ENCODE data around the gene TMEM247.
"Not testable (repeated sequence)": the region's sequence is repeated elsewhere in the genome, so short reads cannot be mapped to it uniquely, and the experiment has no call there.

The TMEM247 gene

DNA sequence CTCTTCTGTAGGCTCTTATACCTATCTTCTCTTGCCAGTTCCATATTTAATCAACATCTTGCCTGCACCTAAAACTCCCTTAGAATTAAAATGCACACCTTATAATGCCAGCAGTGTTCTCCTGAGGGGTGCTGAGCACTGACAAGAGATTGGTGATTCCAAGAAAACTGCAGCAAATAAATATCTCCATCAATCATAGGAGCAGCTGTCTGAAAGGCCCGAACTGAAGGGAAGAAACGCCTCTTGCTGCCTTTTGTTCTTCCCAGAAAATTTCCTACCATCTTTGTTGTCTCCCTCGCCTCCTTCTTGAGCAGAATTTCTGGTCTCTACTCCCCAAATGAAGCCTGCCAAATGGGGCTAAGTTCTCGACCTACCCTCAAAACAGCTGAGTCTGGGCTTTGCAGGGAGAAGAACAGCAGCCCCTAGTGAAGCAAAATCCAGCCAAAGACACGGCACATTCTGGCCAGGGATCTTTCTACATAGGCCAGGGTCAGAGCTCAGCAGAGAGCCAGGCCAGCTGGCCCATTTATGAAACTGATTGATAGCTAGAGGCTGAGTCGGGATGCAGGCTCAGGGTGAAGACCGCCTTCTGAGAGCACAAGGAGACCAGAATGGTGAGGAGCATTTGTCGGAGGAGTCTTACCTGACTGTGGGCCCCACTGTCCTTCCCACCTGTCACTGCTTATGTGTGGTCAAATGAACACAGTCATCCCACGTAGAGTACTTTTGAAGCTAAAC is 20.4 kb upstream of the TMEM247 start:
- no peak for DNase-seq (ENCODE audit: low read depth, low spot score)

DNA sequence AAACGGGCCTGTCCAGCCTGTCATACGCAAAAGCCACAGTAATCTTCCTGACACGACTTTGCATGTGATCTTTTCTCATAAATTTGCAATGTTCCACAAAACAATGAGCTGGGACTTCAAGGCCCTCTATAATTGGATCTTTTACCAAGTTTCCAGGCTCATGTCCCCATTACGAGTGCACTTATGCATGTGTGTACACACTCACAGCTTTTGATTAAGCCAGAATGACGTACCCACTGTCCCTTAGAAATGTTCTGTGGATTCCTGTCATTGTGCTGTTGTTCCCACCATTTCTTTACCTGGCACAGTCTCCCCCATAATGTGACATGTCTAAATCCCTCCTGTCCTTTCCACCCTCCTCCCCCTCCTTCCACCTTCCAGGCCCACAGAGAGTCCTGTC is 19.7 kb upstream of the TMEM247 start:
- DNase-seq (ENCODE audit: low read depth, low spot score) = no peak

DNA sequence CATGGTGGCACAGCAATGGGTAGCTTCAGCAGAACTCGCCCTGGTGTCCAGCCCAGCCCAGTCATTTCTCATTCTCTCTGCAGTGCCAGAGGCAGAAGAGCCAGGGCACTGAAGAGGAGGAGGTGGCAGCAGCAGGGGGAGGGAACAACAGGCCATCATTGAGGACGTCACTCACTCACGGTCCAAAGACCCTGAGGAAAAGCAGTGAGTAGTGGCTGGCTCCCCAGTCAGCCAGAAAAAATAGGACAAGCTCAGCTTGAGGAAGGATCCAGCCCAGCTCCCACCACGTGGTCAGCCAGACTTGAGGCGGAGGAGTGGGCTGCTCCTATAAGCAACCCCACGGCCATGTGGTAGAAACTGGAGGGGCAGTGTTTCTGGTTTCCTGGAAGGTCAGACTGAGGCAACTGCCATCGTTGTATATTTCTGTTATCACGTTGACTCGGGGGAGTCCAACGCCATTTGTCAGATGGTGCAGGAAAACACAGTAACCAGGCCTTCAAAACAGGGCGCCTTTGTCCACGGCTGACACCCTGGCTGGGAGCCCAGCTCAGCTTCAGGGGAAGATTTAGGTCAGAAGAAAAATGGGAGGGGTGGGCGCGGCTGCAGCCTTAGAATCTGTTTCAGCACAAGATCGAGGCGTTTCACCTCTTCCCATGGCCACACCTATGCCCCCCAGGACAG is 19.0 kb upstream of the TMEM247 start:
- peak; percentile 66 for DNase-seq (ENCODE audit: low read depth, low spot score)

DNA sequence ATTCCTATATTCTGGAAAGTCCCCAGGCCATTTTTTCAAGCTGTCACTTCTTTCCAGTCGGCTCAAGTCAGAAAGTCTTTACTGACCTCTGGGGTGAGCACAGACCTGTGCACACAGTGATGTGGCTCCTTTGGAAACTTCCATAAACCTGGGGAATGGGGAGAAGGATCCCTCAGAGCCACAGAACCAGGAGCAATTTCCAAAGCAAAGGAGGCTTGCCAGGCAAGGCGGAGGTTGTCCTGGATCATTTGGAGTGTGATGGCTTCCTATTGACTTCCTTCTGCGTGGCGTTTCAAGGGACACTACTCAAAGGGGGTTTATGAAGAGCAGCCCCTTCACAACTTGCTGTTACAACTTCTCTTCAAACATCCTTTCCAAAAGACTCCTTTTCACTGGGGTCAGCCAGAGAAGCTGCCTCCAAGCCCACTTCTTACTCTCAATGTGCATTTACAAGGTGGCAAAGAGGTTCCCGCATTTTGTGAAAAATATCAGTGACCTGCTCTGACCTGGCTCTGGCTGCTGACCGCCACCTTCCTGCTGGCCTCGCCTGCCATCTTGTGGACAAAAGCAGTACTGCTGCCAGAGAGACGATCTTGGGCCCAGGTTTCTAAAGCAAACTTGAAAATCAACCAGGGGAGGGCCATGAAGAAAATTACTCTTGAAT is 18.2 kb upstream of the TMEM247 start:
- DNase-seq (ENCODE audit: low read depth, low spot score) = peak; percentile 83

DNA sequence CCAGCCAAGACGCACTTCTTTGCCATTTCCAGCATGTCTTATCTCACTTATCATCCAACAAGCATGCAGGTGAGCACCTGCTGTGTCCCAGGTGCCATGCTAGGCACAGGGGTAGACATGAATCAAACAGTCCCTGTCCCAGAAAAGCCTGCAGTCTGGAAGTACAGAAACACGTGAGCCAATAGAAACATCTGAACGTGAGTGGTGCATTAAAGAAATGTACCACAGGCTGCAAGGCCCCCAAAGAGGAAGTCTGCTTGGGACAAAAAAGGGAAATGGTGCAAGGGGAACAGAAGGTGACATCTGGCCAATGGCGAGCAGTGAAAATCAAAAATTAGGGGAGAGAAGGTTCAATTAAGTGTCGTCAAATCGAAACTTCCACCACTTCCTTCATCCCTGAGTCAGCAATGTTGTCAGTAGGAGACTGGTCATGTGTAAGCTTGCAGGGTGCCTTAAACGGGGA is 17.6 kb upstream of the TMEM247 start:
- DNase-seq (ENCODE audit: low read depth, low spot score) = no peak

DNA sequence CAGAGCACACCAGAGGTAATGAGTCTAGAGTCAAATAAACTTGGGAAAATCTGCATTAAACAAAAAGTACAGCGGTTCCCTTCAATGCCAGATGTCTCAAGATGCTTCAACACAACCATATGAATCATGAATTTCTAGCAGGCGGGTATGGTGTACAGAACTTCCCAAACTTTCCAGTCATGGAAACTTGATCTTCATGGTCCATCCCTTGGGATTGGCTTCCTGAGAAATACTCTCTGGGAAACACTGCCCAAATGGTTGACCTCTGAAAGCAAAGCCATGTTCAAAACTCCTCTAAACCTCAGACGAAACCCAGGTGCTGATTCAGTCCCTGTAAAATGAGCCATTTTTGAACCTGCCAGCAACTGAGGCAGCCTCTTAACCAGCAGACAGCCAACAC is 16.4 kb upstream of the TMEM247 start:
- no peak for DNase-seq (ENCODE audit: low read depth, low spot score)

DNA sequence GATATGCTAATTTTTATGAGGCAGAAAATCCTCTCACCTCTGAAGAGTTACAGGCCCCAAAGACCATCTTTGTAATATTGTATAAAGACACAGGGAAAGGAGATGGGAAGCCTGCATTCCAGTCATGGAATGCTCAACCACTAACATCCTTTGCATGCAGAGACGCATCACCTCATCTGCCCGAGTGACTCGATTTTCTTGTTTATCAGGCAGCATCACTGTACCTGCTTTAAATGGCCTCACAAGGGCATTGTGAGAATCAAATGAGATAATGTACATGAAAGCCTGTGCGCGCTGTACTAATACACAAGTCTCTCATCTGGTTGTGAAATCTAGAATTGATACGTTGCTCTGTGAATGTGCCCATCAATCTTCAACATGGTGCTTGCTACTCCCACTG is 10.2 kb upstream of the TMEM247 start:
- no peak for DNase-seq (ENCODE audit: low read depth, low spot score)

DNA sequence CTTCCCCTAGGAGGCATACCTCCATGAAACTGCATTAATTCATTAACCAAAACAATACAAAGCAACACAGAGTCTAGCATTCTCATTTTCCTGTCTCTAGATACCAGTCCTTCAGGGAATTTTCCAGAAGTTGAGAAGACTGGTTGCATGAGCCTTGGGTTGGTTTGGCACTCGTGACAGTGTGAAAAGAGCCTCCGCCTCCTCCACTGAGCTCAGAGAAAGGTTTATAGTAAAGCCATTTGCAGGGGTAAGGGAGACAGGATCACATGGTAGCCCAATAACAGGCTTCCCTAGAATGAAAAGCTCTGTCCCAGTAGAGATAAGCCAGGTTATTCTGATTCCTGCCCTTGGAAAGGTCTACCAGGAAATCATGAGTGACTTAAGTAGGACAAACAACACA is 9.7 kb upstream of the TMEM247 start:
- no peak for DNase-seq (ENCODE audit: low read depth, low spot score)

DNA sequence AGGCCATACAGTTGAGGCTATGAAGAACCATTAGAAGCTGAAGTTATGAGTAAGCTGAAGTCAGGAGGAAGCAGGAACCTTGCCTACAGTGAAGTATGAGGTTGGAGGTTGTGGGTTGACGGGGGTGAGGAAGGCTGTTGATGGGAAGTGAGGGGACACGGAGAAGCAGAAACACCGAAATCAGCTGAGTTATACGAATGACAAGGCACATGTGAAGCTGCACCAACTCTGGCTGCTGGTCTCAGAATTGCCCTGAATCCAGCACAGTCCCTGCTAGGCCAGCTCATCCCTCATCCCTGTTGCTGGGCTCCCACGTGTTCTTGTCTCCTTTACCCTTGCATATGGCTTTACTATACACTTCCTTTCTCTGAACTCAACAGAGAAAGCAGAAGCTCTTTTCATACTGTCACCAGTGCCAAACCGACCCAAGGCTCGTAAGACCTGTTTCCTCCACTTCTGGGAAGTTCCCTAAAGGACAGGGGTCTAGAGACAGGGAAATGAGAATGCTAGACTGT is 9.2 kb upstream of the TMEM247 start:
- DNase-seq (ENCODE audit: low read depth, low spot score) = no peak

DNA sequence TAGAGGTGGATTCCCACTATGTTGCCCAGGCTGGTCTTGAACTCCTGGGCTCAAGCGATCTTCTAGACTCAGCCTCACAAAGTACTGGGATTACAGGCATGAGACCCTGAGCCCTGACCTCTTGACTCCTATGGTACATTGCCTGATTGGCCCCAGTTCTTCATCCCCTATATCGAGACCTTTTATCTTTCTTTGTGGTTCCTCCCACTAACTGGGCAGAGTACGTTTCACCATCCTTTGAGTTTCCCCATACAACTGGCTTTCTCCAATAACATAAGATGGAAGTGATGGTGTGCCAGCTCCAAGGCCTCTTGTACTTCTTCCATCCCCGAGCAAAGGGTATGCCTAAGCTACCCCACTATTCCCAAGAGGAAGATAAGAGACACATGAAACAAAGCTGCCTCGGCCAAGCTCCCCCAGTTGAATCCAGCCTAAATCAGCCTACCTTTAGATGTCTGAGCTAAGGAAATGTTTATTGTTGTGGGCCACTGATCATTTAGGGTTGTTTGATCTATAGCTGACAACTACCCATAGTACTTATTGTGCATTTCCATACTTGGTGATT is 8.3 kb upstream of the TMEM247 start:
- no peak for DNase-seq (ENCODE audit: low read depth, low spot score)

DNA sequence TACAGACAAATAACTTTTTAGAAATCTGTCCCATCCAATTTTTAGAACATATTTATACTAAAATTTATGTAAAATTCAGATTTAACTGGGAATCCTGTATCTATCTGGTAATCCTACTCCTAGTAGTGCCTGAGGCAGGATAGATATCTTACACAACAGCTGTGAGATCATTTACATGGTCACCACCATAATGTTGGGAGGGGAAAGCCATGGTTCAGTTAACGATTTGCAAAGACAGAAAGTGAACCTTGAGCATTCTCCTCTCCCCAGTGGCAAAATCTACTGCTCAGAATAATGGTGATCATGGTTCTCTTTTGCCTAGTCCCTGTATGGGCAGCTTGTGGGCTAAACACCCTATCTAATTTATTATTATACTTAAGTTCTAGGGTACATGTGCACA is 7.7 kb upstream of the TMEM247 start:
- DNase-seq (ENCODE audit: low read depth, low spot score) = no peak

DNA sequence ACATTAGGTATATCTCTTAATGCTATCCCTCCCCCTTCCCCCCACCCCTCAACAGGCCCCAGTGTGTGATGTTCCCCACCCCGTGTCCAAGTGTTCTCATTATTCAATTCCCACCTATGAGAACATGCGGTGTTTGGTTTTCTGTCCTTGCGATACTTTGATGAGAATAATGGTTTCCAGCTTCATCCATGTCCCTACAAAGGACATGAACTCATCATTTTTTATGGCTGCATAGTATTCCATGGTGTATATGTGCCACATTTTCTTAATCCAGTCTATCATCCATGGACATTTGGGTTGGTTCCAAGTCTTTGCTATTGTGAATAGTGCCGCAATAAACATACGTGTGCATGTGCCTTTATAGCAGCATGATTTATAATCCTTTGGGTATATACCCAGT is 7.2 kb upstream of the TMEM247 start:
- DNase-seq (ENCODE audit: low read depth, low spot score) = not testable (repeated sequence)

DNA sequence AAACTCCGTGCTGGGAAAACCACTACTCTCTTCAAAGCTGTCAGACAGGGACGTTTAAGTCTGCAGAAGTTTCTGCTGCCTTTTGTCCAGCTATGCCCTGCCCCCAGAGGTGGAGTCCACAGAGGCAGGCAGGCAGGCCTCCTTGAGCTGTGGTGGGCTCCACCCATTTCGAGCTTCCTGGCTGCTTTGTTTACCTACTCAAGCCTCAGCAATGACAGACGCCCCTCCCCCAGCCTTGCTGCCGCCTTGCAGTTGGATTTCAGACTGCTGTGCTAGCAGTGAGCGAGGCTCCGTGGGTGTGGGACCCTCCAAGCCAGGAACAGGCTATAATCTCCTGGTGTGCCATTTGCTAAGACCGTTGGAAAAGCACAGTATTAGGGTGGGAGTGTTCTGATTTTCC is 1.9 kb upstream of the TMEM247 start:
- DNase-seq (ENCODE audit: low read depth, low spot score) = not testable (repeated sequence)

DNA sequence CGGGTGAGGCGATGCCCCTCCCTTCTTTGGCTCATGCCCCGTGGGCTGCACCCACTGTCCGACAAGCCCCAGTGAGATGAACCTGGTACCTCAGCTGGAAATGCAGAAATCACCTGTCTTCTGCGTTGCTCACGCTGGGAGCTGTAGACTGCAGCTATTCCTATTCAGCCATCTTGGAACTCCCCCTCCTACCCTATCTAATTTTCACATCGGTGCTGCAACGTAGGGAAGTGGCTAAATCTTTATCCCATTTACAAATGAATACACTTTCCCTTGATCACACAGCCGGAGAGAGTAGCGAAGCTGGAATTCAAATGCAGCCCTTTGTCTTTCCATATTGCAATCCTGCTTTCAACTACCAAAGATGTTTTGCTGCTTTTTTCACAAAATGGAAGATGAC is 1.4 kb upstream of the TMEM247 start:
- DNase-seq (ENCODE audit: low read depth, low spot score) = no peak

DNA sequence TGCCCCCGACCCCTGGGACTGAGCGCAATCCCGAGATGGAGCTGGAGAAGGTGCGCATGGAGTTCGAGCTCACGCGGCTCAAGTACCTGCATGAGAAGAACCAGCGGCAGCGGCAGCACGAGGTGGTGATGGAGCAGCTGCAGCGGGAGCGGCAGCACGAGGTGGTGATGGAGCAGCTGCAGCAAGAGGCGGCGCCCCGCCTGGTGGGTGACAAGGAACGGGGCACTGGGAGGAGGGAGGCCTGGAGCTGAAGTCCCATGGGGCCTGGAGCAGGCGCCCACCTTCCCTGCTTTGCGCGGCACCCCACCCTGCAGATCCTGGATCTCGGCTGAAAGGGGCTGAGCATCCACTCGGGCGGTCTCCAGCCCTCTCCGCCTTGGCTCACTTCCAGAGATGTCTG is 1.2 kb downstream of the TMEM247 start:
- no peak for DNase-seq (ENCODE audit: low read depth, low spot score)

DNA sequence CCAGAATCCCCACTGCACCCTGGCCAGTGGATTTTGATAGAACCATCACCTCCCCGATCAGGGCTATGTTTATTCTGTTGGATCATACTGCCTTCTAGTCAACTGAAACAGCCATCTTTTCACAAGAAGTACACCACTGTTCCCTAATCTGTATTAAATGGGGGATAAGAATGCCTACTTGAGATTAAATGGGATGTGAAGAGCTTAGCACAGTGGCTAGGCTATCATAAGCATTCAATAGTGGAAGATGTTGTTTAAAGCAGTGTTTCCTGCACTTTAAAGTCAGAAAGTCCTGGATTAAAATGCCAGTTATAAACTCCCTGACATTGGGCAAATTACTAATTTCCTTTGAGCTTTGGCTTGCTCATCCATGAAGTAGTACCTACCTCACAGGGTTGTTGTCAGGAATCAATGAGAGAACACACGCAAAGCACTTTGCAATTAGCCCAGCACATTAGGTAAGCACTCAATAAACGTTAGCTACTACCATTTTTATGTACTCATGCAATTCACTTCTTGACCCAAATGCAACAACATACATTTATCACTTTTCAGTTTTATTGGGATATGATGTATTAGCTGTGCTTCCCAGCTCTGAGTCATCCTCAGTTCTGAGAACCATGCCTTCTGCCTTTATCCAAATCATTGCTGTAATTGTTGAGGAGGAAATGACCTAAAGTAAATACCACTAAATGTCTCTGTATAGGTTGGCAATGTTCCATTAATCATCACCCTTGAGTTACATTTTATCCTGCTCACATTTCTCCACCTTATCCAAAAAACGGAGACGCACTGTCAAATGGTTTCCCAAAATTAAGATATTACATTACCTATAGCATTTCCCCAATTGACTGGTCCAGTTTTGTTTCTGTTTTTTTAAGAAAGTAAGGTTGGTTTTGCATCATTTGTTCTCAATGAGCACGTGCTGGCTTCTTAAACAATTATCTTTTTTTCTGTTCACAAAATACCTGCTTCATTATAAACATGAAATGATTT is 2.1 kb downstream of the TMEM247 start:
- DNase-seq (ENCODE audit: low read depth, low spot score) = peak; percentile 20

DNA sequence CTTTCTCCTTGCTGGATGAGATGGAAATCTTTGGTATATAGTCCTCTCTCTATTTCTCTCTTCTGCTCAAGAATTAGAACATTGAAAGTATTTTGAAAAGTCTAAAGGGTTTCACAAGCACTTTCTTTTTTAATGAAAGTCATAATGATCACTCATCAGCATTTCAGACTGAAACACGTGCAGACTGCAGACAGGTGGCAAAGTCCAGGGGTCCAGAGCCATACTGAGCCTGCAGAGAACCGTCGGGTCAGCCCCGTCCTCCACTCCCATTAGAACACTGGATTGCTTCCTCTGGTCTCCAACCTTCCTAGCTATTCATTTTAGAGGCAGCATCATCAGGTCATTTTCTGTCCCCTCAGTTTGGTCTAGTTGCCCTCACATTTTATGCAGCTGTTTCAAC is 3.1 kb downstream of the TMEM247 start:
- no peak for DNase-seq (ENCODE audit: low read depth, low spot score)

DNA sequence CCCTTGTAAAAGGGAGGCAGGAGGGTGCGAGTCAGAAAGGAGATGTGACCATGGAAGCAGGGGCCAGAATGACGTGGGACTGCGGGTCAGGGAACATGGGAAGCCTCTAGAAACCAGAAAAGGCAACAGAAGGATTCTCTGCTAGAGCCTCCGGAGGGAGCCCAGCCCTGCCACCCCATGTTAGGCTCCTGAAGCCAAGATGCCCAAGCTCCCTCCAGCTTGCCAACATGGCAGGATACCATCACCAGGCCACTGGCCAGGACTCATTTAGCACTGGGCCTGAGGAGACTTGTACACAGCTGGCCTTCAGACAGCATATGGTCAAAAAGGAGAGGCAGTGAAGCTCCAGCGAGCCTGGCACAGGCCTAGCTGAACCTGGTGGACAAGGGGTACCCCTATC is 5.6 kb downstream of the TMEM247 start:
- DNase-seq (ENCODE audit: low read depth, low spot score) = no peak

DNA sequence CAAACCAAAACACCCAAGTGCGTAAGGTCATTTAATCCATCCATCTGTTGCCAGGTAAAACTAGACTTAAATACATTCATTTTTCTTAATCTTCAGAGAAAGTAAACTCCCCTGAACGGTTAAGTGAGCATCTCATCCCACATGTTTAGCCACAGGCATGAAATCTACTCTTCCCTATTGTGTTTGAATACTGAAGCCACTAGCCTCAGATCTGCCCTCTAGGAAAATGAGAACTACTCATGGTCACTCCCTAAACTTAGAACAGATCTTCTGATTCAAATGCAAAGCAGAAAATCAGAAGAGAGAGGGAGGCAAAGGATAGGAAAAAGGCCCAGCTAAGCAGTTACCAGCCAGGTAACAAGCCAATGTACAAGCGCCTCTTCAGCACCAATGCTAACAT is 7.1 kb downstream of the TMEM247 start:
- DNase-seq (ENCODE audit: low read depth, low spot score) = no peak

DNA sequence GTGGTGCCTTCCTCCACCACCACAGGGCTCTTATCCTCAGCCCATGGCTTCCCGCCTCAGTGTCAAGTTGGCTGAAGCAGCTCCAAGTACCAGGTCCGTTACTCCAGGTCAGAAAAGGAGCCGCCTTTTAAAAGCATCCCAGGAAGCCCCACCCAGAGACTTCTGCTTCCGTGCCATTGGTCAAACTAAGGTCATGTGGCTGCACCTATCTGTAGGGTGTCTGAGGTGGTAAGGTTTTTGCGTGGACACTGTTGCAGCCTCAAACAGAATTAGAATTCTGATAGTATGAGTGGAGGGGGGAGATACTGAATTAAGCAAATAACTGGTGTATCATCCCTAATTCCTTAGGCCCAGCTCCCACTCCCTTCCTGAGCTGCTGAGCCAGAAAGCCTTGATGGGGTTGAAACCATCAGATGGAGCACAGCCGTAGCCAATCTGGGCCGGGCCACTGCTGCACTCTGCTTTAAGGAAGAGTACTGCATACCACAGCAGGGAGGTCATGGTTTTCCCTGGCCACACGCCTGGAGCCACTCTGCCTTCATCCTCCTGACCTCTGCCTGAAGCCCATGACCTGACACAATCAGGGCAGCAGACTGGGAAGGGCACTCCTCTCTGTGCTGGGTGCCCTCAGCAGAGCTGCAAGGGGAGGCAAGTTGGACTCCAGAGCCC is 8.4 kb downstream of the TMEM247 start:
- peak; percentile 61 for DNase-seq (ENCODE audit: low read depth, low spot score)

DNA sequence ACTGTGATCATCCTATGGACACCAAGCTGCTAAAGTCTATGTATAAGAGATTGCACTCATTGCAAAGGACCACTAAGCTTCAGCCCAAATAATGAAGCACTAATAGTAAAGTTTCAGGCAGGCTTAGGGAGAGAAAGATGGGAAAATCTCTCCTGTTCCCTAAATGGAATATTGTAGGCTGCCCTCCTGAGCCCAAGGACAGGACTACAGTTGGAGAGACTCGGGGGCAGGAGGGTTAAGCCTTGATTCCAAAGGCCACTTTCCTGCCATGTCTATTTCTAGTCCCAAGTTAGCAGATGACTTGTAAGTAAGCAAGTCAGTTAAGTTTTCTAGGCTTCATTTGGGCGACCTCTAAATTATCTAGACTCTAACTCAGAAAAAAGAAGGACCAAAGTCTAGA is 9.0 kb downstream of the TMEM247 start:
- DNase-seq (ENCODE audit: low read depth, low spot score) = no peak
